ENCODE data around the gene STAP1. TPM values are rescaled to one million over a fixed set of nuclear protein-coding genes. Genes with fewer than 3 reads are reported as not detected.

The STAP1 gene
- polyA plus RNA-seq, 1 of the 3 experiments (the other 2 are of a cell fraction): not detected

DNA sequence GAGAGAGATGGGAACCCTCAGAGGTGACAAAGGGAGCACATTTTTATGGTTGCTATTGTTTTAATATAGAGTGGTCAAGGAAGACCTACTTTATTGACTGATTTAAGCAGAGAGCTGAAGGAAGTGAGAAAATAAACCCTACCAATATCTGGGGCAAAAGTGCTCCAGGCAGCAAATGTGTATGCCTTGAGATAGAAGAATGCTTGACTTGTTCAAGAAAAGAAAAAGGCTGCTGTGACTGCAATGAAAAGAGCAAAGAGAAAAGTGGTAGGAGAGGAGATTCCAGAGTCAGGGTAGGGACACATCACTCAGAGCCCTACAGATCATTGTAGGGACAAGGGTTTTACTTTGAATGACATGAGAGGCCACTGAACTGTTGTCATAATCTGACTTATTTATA, 26.0 kb downstream of the STAP1 start:
- Histone ChIP-seq H3K27me3 (ENCODE audit: insufficient read depth) (no peaks in the 10 kb centered on the region), H3K36me3 (replicated peaks in 1 of 2; ENCODE audit: control insufficient read depth in 1 of 2, insufficient read depth in 2 of 2, low read length in 1 of 2) (no peaks in the 10 kb centered on the region), H3F3A (replicated peaks; ENCODE audit: insufficient read depth) (no peaks in the 10 kb centered on the region), H3K4me2 (no peak overlapping the region), H3K9me2 (no peaks in the 10 kb centered on the region), H3K4me1 (ENCODE audit: control insufficient read depth in 1 of 2, insufficient read depth in 2 of 2, low read depth in 1 of 2, low read length in 1 of 2) (no peaks in the 10 kb centered on the region), H3K4me3 (ENCODE audit: low read depth in 2 of 2, low read length in 1 of 2) (no peak overlapping the region), H3K9ac (no peak overlapping the region), H3K27ac (ENCODE audit: low read depth in 2 of 2, low read length in 1 of 2) (no peak overlapping the region), H3K79me2 (ENCODE audit: insufficient read depth) (no peaks in the 10 kb centered on the region), H2AFZ (ENCODE audit: low read depth) (no peak overlapping the region), H4K20me1 (ENCODE audit: insufficient read depth) (no peaks in the 10 kb centered on the region), H3K9me3 (no peaks in the 10 kb centered on the region)
- ChIA-PET POLR2A (no interaction called here), CTCF (no interaction called here)
- no peak for DNase-seq
- no peak for TF ChIP-seq TEAD4 (IDR thresholded peaks at IDR 0.05; ENCODE audit: borderline replicate concordance, insufficient read depth)
- TF ChIP-seq ELF1 (IDR thresholded peaks at IDR 0.05): no peak
- TF ChIP-seq EZH2phosphoT487 (IDR thresholded peaks at IDR 0.05; ENCODE audit: borderline replicate concordance, low read depth): no peak
- TF ChIP-seq GABPA (IDR thresholded peaks at IDR 0.05; ENCODE audit: low read depth): no peak
- no peak for TF ChIP-seq SIN3A (IDR thresholded peaks at IDR 0.05; ENCODE audit: borderline replicate concordance, low read depth, low read length)
- TF ChIP-seq, protein P1, sequence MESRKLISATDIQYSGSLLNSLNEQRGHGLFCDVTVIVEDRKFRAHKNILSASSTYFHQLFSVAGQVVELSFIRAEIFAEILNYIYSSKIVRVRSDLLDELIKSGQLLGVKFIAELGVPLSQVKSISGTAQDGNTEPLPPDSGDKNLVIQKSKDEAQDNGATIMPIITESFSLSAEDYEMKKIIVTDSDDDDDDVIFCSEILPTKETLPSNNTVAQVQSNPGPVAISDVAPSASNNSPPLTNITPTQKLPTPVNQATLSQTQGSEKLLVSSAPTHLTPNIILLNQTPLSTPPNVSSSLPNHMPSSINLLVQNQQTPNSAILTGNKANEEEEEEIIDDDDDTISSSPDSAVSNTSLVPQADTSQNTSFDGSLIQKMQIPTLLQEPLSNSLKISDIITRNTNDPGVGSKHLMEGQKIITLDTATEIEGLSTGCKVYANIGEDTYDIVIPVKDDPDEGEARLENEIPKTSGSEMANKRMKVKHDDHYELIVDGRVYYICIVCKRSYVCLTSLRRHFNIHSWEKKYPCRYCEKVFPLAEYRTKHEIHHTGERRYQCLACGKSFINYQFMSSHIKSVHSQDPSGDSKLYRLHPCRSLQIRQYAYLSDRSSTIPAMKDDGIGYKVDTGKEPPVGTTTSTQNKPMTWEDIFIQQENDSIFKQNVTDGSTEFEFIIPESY (IDR thresholded peaks at IDR 0.05; ENCODE audit: borderline replicate concordance, low read depth): no peak
- TF ChIP-seq TCF12 (IDR thresholded peaks at IDR 0.05): no peak

DNA sequence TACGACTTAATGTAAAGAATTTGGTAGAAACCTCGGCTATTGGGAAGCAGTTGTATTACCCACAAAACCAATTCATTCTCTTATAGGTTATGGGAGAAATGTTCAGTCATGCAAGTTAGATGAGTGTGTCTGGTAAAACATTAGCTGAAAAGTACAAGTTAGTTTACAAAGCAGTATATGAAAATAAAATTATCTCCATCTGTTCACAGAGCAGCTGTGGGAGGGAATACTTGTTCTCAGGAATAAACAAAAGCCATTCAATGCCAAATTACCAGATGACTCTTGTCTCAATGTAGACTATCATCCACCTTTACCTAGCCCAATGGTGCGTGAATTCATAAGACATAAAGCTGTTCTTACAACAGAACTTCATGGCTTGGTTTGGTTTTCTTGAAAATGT, 28.6 kb downstream of the STAP1 start:
- H3K27me3 ChIP-seq (ENCODE audit: insufficient read depth): no peaks in the 10 kb centered on the region; the same call in 1 of the 2 replicates
- no peaks in the 10 kb centered on the region for H3K9me3 ChIP-seq
- POLR2A ChIA-PET: no interaction called here
- CTCF ChIA-PET: no interaction called here
- H2AFZ ChIP-seq (ENCODE audit: low read depth): no peak overlapping the region
- no peaks in the 10 kb centered on the region for H3F3A ChIP-seq (replicated peaks; ENCODE audit: insufficient read depth)
- no peaks in the 10 kb centered on the region for H3K36me3 ChIP-seq (replicated peaks in 1 of 2; ENCODE audit: control insufficient read depth in 1 of 2, insufficient read depth in 2 of 2, low read length in 1 of 2)
- no peaks in the 10 kb centered on the region for H4K20me1 ChIP-seq (ENCODE audit: insufficient read depth)
- no peak overlapping the region for H3K4me3 ChIP-seq (ENCODE audit: low read depth in 2 of 2, low read length in 1 of 2)
- no peaks in the 10 kb centered on the region for H3K79me2 ChIP-seq (ENCODE audit: insufficient read depth)
- 75% methylated on average over 3 of the region's 3 CpGs for WGBS (ENCODE audit: low lambda C conversion rate)
- H3K9me2 ChIP-seq: no peaks in the 10 kb centered on the region
- no peak overlapping the region for H3K9ac ChIP-seq
- no peak overlapping the region for H3K4me2 ChIP-seq
- no peaks in the 10 kb centered on the region for H3K4me1 ChIP-seq (ENCODE audit: control insufficient read depth in 1 of 2, insufficient read depth in 2 of 2, low read depth in 1 of 2, low read length in 1 of 2)
- TF ChIP-seq, protein P2, sequence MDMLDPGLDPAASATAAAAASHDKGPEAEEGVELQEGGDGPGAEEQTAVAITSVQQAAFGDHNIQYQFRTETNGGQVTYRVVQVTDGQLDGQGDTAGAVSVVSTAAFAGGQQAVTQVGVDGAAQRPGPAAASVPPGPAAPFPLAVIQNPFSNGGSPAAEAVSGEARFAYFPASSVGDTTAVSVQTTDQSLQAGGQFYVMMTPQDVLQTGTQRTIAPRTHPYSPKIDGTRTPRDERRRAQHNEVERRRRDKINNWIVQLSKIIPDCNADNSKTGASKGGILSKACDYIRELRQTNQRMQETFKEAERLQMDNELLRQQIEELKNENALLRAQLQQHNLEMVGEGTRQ (IDR thresholded peaks at IDR 0.05; ENCODE audit: borderline replicate concordance, low read depth, low read length): no peak
- TF ChIP-seq NRF1 (IDR thresholded peaks at IDR 0.05; ENCODE audit: low read depth, low read length): no peak
- DNase-seq: no peak
- no peak overlapping the region for H3K27ac ChIP-seq (ENCODE audit: low read depth in 2 of 2, low read length in 1 of 2)

DNA sequence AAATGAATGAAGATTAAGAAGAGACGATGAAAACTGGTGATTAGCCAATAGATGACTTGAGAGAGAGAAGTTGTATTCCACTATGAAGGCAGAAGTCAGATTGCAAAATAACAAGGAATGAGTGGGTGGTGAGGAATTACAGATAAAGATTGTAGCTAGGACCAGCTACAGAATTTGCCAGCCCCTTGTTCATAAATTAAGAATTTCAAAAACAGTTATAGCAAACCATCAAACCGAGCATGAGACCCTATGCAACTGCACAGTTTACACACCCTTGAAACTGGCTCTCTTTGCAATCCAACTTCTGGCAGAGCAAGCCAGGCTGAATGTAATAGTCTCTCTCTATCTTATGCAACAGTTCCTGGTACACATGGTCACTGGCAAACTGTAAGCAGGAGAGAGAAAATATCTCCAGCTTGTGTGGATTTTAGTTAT, 35.2 kb downstream of the STAP1 start:
- CTCF ChIA-PET: no interaction called here
- TF ChIP-seq YY1 (IDR thresholded peaks at IDR 0.05; ENCODE audit: low read depth): no peak
- no peak for TF ChIP-seq RFX5 (IDR thresholded peaks at IDR 0.05; ENCODE audit: low read length)
- TF ChIP-seq RCOR1 (IDR thresholded peaks at IDR 0.05; ENCODE audit: low read length): no peak
- no peak for TF ChIP-seq JUND (IDR thresholded peaks at IDR 0.05)
- TF ChIP-seq MXI1 (IDR thresholded peaks at IDR 0.05; ENCODE audit: low read depth, low read length): no peak
- TF ChIP-seq GABPA (IDR thresholded peaks at IDR 0.05; ENCODE audit: low read depth): no peak
- TF ChIP-seq GATA2 (CRISPR knock-in tag; IDR thresholded peaks at IDR 0.05): no peak
- H3K9ac ChIP-seq: no peak overlapping the region
- DNase-seq: no peak
- H3K4me3 ChIP-seq (ENCODE audit: low read depth in 2 of 2, low read length in 1 of 2): no peak overlapping the region
- no peaks in the 10 kb centered on the region for H3K9me2 ChIP-seq
- H4K20me1 ChIP-seq (ENCODE audit: insufficient read depth): no peaks in the 10 kb centered on the region
- POLR2A ChIA-PET: no interaction called here
- H3K79me2 ChIP-seq (ENCODE audit: insufficient read depth): no peaks in the 10 kb centered on the region
- H3F3A ChIP-seq (replicated peaks; ENCODE audit: insufficient read depth): no peaks in the 10 kb centered on the region
- no peaks in the 10 kb centered on the region for H3K4me1 ChIP-seq (ENCODE audit: control insufficient read depth in 1 of 2, insufficient read depth in 2 of 2, low read depth in 1 of 2, low read length in 1 of 2)
- no peaks in the 10 kb centered on the region for H3K9me3 ChIP-seq
- no peak overlapping the region for H3K27ac ChIP-seq (ENCODE audit: low read depth in 2 of 2, low read length in 1 of 2)
- no peaks in the 10 kb centered on the region; the same call in 1 of the 2 replicates for H3K27me3 ChIP-seq (ENCODE audit: insufficient read depth)
- H3K4me2 ChIP-seq: no peak overlapping the region
- no peak overlapping the region for H2AFZ ChIP-seq (ENCODE audit: low read depth)
- WGBS (ENCODE audit: low lambda C conversion rate): 15% methylated on average over 2 of the region's 2 CpGs
- H3K36me3 ChIP-seq (replicated peaks in 1 of 2; ENCODE audit: control insufficient read depth in 1 of 2, insufficient read depth in 2 of 2, low read length in 1 of 2): no peaks in the 10 kb centered on the region

Measured in SK-N-SH (cell line).